GM12878 (cell line): ENCODE data around the gene GPER1. TPM values are rescaled to one million over a fixed set of nuclear protein-coding genes. Genes with fewer than 3 reads are reported as not detected.

Experiments
- ATAC-seq: fragments of 200-7000 bp; cut with Tn5 transposase; 3 replicates; pipeline ENCODE4 v1.9.1; 2020; ENCODE audit warnings: mild to moderate bottlenecking, moderate library complexity
- BruUV-seq: library from RNA; stranded (reverse); fragments of 400-500 nt; replicated peaks from 2 replicates; lab custom pipeline; 2021; lab: Mats Ljungman, UMichigan
- CTCF ChIA-PET: fragments of 300-600 bp; sonication (Branson Sonifier 250); formaldehyde crosslinking; extraction: SDS; loops from one replicate; lab custom pipeline; 2021; ENCODE audit warnings: inconsistent platforms; lab: Yijun Ruan, JAX
- POLR2A ChIA-PET: fragments of 350-600 bp; formaldehyde crosslinking; extraction: SDS; loops from one replicate; lab custom pipeline; 2021; ENCODE audit warnings: inconsistent platforms; lab: Charles Lee
- RAD21 ChIA-PET: fragments of 300-600 bp; sonication (Branson Sonifier 250); formaldehyde crosslinking; loops from one replicate; lab custom pipeline; 2023; ENCODE audit warnings: antibody characterized with exemption; ENCODE audit not compliant: unreplicated experiment; lab: Charles Lee
- SMC1A ChIA-PET: fragments of 300-600 bp; sonication (Branson Sonifier 250); formaldehyde crosslinking; loops from one replicate; lab custom pipeline; 2023; ENCODE audit not compliant: unreplicated experiment, uncharacterized antibody; lab: Charles Lee
- DNase-seq: peaks from one replicate; pipeline ENCODE4 v3.0.0-alpha.2; 2011; ENCODE audit warnings: low read depth, low spot score
- FAIRE-seq: peaks from 3 replicates; lab custom pipeline; 2011; peaks lifted over from hg19 to GRCh38; lab: Jason Lieb, UNC
- H2AFZ ChIP-seq: 2 replicates; pipeline ENCODE4 v1.6.0; 2011; ENCODE audit warnings: low read depth, low read length, control low read depth; ENCODE audit not compliant: control insufficient read depth
- H3K27ac ChIP-seq: 2 replicates; pipeline ENCODE4 v1.5.1; 2011; ENCODE audit warnings: control low read depth; ENCODE audit not compliant: control insufficient read depth, insufficient read depth
- H3K27me3 ChIP-seq, 2 experiments: replicated peaks in 1 of 2; 2 replicates each; pipeline versions ENCODE4 v1.6.0 to v1.6.1; 2011; ENCODE audit warnings: low read length in 1 of 2; ENCODE audit not compliant: control insufficient read depth in 2 of 2, insufficient read depth in 2 of 2
- H3K36me3 ChIP-seq, 2 experiments: 2 replicates each; pipeline ENCODE4 v1.5.1; 2011; ENCODE audit warnings: low read length in 1 of 2; ENCODE audit not compliant: control insufficient read depth in 2 of 2, insufficient read depth in 2 of 2
- H3K4me1 ChIP-seq: 2 replicates; pipeline ENCODE4 v1.6.1; 2011; ENCODE audit warnings: mild to moderate bottlenecking, low read length, moderate library complexity, mixed read lengths; ENCODE audit not compliant: control insufficient read depth, insufficient read depth
- H3K4me2 ChIP-seq: 2 replicates; pipeline ENCODE4 v1.6.0; 2011; ENCODE audit warnings: control low read depth; ENCODE audit not compliant: control insufficient read depth, insufficient read depth
- H3K4me3 ChIP-seq: fragments of 200-600 bp; sonication (generic); 2 replicates; pipeline ENCODE4 v1.5.1; 2016
- H3K79me2 ChIP-seq: 2 replicates; pipeline ENCODE4 v1.6.0; 2011; ENCODE audit warnings: low read length; ENCODE audit not compliant: control insufficient read depth, insufficient read depth
- H3K9ac ChIP-seq: 2 replicates; pipeline ENCODE4 v1.8.0; 2011; ENCODE audit warnings: low read length, control low read depth, mixed read lengths; ENCODE audit not compliant: control insufficient read depth, insufficient read depth
- H3K9me3 ChIP-seq: replicated peaks from 3 replicates; pipeline ENCODE4 v1.5.1; 2011; ENCODE audit warnings: mild to moderate bottlenecking, low read length; ENCODE audit not compliant: control insufficient read depth, insufficient read depth
- H4K20me1 ChIP-seq: 2 replicates; pipeline ENCODE4 v1.6.0; 2011; ENCODE audit not compliant: control insufficient read depth, insufficient read depth
- BCL11A ChIP-seq: IDR thresholded peaks from 2 replicates; pipeline ENCODE4 v1.6.1; 2011; ENCODE audit warnings: low read depth, low read length
- BRCA1 ChIP-seq: IDR thresholded peaks from 2 replicates; pipeline ENCODE4 v1.6.1; 2011; ENCODE audit warnings: low read depth, low read length, improper control_type of control experiment
- CREM ChIP-seq: IDR thresholded peaks from 2 replicates; pipeline ENCODE4 v1.6.1; 2014; ENCODE audit warnings: antibody characterized with exemption, low read depth
- EP300 ChIP-seq, 2 experiments: fragments of 150-350 bp in 1 of 2; IDR thresholded peaks; 2 replicates each; pipeline ENCODE4 v1.6.1; 2011 to 2012; ENCODE audit warnings: low read depth in 2 of 2, low read length in 2 of 2, borderline replicate concordance in 1 of 2, improper control_type of control experiment in 1 of 2, inconsistent platforms in 1 of 2; ENCODE audit not compliant: control insufficient read depth in 1 of 2
- KLF5 ChIP-seq: fragments of 450-650 bp; IDR thresholded peaks from 2 replicates; pipeline ENCODE4 v1.6.1; 2014; ENCODE audit warnings: mild to moderate bottlenecking; ENCODE audit not compliant: partially characterized antibody
- NR2C1 ChIP-seq: fragments of 450-650 bp; IDR thresholded peaks from 2 replicates; pipeline ENCODE4 v1.6.1; 2017; ENCODE audit warnings: antibody characterized with exemption, mild to moderate bottlenecking, moderate library complexity
- RAD51 ChIP-seq: fragments of 450-650 bp; IDR thresholded peaks from 2 replicates; pipeline ENCODE4 v1.6.1; 2016; ENCODE audit warnings: moderate library complexity, mild to moderate bottlenecking, inconsistent platforms
- ZBED1 ChIP-seq: IDR thresholded peaks from 2 replicates; pipeline ENCODE4 v1.6.1; 2016; ENCODE audit warnings: borderline replicate concordance
- ZNF384 ChIP-seq: IDR thresholded peaks from 2 replicates; pipeline ENCODE4 v1.6.1; 2012; ENCODE audit warnings: low read depth, mild to moderate bottlenecking, low read length, improper control_type of control experiment, borderline replicate concordance
- WGBS: methylation state at CpG from one replicate; pipeline ENCODE4 v1.1.6; 2016; ENCODE audit warnings: low lambda C conversion rate; ENCODE audit not compliant: insufficient replicate concordance, insufficient coverage; ENCODE audit errors: missing lambda C conversion rate; 5-methylcytosine and 5-hydroxymethylcytosine counted together
- in situ Hi-C: fragments of 300-500 bp; cut with MboI; formaldehyde crosslinking; loops from 9 replicates; pipeline ENCODE4 v1.14.3; 2018; ENCODE audit warnings: mixed read lengths
- intact Hi-C: fragments of 100-400 bp; cut with micrococcal nuclease; formaldehyde crosslinking; loops from one replicate; pipeline ENCODE4 v1.14.2; 2022; ENCODE audit not compliant: unreplicated experiment
- polyA plus RNA-seq, 11 experiments: library from polyadenylated mRNA; depleted of rRNA in 4 of 11; unstranded in 6 of 11; stranded (reverse) in 5 of 11; fragments of >200 nt; fragmentation: Nextera tagmentation in 4 of 11; fragmentation: Illumina TruSeq in 1 of 11; extraction: Ambion mirVana in 4 of 11; extraction: Trizol in 1 of 11; gene quantifications; 1 replicate in 1 of 11; 2 replicates in 10 of 11; pipeline versions ENCODE4 v1.2.1 to v1.2.3, GENCODE V29; 2011 to 2016; ENCODE audit warnings: inconsistent platforms in 2 of 11, missing spikeins in 2 of 11, low read depth in 1 of 11
- total RNA-seq, 4 experiments: library from RNA; depleted of rRNA in 3 of 4; stranded (reverse); fragments of >200 nt in 3 of 4; fragmentation: Illumina TruSeq in 1 of 4; extraction: Trizol in 1 of 4; gene quantifications; 2 replicates each; pipeline versions ENCODE4 v1.2.1 to v1.2.3, GENCODE V29; 2013 to 2021
- TF ChIP-seq, protein P1 (sequence below): fragments of 450-650 bp; IDR thresholded peaks from 2 replicates; pipeline ENCODE4 v1.6.1; 2017; ENCODE audit warnings: mild to moderate bottlenecking, moderate library complexity
- TF ChIP-seq, protein P2 (sequence below): IDR thresholded peaks from 2 replicates; pipeline ENCODE4 v1.6.1; 2011; ENCODE audit warnings: borderline replicate concordance, low read depth, mild to moderate bottlenecking, moderate library complexity, low read length; ENCODE audit not compliant: insufficient read depth, poor library complexity, severe bottlenecking
- TF ChIP-seq, protein P3 (sequence below): fragments of 450-650 bp; IDR thresholded peaks from 2 replicates; pipeline ENCODE4 v1.6.1; 2017; ENCODE audit warnings: low read depth, mild to moderate bottlenecking, moderate library complexity
- TF ChIP-seq, protein P4 (sequence below): IDR thresholded peaks from 2 replicates; pipeline ENCODE4 v1.6.1; 2011; ENCODE audit warnings: low read depth, mild to moderate bottlenecking, low read length, moderate library complexity, borderline replicate concordance; ENCODE audit errors: extremely low read depth
- TF ChIP-seq, protein P5 (sequence below): fragments of 450-650 bp; IDR thresholded peaks from 2 replicates; pipeline ENCODE4 v1.6.1; 2017; ENCODE audit warnings: mild to moderate bottlenecking, low read depth, inconsistent platforms; ENCODE audit not compliant: poor library complexity, severe bottlenecking

The GPER1 gene
- total and polyA plus RNA-seq, 10 of the 15 experiments (the other 5 are each of a cell fraction or from before 2014, with no cell fraction given) = 0.03 to 6.5 (median 2.6) TPM

DNA sequence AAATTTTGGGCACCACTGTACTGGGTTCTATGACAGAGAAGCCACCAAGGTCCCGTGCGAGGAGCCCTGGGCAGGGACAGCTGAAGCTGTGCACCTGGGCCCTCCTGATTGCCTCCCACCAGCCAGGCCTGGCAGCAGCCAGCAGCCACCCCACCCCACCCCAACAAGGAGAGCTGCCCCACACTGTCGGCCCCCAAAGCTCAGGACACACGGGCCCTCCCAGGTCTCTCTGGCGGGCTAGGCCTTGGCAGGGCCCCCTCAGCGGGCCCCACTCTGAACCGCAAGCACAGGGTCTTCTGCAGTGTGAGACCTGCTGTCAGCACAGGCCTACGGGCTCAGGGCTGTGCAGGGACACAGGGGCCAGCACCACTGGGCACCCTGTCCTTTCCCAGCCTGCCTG lies 38.1 kb upstream of the GPER1 start:
- intact Hi-C loops = no loop called here
- 63% methylated on average over 8 of the region's 8 CpGs for WGBS
- H4K20me1 ChIP-seq = no peaks in the 10 kb centered on the region
- TF ChIP-seq, protein P1, sequence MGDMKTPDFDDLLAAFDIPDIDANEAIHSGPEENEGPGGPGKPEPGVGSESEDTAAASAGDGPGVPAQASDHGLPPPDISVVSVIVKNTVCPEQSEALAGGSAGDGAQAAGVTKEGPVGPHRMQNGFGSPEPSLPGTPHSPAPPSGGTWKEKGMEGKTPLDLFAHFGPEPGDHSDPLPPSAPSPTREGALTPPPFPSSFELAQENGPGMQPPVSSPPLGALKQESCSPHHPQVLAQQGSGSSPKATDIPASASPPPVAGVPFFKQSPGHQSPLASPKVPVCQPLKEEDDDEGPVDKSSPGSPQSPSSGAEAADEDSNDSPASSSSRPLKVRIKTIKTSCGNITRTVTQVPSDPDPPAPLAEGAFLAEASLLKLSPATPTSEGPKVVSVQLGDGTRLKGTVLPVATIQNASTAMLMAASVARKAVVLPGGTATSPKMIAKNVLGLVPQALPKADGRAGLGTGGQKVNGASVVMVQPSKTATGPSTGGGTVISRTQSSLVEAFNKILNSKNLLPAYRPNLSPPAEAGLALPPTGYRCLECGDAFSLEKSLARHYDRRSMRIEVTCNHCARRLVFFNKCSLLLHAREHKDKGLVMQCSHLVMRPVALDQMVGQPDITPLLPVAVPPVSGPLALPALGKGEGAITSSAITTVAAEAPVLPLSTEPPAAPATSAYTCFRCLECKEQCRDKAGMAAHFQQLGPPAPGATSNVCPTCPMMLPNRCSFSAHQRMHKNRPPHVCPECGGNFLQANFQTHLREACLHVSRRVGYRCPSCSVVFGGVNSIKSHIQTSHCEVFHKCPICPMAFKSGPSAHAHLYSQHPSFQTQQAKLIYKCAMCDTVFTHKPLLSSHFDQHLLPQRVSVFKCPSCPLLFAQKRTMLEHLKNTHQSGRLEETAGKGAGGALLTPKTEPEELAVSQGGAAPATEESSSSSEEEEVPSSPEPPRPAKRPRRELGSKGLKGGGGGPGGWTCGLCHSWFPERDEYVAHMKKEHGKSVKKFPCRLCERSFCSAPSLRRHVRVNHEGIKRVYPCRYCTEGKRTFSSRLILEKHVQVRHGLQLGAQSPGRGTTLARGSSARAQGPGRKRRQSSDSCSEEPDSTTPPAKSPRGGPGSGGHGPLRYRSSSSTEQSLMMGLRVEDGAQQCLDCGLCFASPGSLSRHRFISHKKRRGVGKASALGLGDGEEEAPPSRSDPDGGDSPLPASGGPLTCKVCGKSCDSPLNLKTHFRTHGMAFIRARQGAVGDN = no peak
- TF ChIP-seq, protein P2, sequence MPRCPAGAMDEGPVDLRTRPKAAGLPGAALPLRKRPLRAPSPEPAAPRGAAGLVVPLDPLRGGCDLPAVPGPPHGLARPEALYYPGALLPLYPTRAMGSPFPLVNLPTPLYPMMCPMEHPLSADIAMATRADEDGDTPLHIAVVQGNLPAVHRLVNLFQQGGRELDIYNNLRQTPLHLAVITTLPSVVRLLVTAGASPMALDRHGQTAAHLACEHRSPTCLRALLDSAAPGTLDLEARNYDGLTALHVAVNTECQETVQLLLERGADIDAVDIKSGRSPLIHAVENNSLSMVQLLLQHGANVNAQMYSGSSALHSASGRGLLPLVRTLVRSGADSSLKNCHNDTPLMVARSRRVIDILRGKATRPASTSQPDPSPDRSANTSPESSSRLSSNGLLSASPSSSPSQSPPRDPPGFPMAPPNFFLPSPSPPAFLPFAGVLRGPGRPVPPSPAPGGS = no peak
- TF ChIP-seq, protein P3, sequence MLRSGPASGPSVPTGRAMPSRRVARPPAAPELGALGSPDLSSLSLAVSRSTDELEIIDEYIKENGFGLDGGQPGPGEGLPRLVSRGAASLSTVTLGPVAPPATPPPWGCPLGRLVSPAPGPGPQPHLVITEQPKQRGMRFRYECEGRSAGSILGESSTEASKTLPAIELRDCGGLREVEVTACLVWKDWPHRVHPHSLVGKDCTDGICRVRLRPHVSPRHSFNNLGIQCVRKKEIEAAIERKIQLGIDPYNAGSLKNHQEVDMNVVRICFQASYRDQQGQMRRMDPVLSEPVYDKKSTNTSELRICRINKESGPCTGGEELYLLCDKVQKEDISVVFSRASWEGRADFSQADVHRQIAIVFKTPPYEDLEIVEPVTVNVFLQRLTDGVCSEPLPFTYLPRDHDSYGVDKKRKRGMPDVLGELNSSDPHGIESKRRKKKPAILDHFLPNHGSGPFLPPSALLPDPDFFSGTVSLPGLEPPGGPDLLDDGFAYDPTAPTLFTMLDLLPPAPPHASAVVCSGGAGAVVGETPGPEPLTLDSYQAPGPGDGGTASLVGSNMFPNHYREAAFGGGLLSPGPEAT = no peak
- TF ChIP-seq BRCA1 (no peak), KLF5 (no peak), ZBED1 (no peak), BCL11A (no peak), ZNF384 (no peak), CREM (no peak), RAD51 (no peak), NR2C1 (no peak), EP300 (IDR thresholded peaks at IDR 0.05; ENCODE audit: borderline replicate concordance in 1 of 2, control insufficient read depth in 1 of 2, low read depth in 2 of 2, low read length in 2 of 2) (no peak)
- TF ChIP-seq, protein P4, sequence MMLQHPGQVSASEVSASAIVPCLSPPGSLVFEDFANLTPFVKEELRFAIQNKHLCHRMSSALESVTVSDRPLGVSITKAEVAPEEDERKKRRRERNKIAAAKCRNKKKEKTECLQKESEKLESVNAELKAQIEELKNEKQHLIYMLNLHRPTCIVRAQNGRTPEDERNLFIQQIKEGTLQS = no peak
- TF ChIP-seq, protein P5, sequence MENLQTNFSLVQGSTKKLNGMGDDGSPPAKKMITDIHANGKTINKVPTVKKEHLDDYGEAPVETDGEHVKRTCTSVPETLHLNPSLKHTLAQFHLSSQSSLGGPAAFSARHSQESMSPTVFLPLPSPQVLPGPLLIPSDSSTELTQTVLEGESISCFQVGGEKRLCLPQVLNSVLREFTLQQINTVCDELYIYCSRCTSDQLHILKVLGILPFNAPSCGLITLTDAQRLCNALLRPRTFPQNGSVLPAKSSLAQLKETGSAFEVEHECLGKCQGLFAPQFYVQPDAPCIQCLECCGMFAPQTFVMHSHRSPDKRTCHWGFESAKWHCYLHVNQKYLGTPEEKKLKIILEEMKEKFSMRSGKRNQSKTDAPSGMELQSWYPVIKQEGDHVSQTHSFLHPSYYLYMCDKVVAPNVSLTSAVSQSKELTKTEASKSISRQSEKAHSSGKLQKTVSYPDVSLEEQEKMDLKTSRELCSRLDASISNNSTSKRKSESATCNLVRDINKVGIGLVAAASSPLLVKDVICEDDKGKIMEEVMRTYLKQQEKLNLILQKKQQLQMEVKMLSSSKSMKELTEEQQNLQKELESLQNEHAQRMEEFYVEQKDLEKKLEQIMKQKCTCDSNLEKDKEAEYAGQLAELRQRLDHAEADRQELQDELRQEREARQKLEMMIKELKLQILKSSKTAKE = no peak

More for the DNA sequence above, 38.1 kb upstream of the GPER1 start:
- Histone ChIP-seq H3K27me3 (no peaks in the 10 kb centered on the region), H3K9me3 (no peaks in the 10 kb centered on the region), H3K79me2 (no peaks in the 10 kb centered on the region), H3K27ac (no peak overlapping the region), H3K36me3 (no peaks in the 10 kb centered on the region; a peak in 1 of 4 replicates), H3K4me2 (no peak overlapping the region), H2AFZ (no peak overlapping the region), H3K9ac (no peak overlapping the region), H3K4me3 (no peak overlapping the region), H3K4me1 (peaks cover 8% of the 10 kb centered on the region; the same call in 1 of the 2 replicates)
- no TSS peak for BruUV-seq
- ChIA-PET CTCF (no interaction called here), SMC1A (no interaction called here), POLR2A (interaction anchor here (0.9 kb wide), 1 partner anchor 25 kb away, joined by 3 read pairs; no protein-coding TSS in a partner anchor), RAD21 (no interaction called here)
- ATAC-seq (no peak), DNase-seq (no peak), FAIRE-seq (no peak)
- in situ Hi-C loops = no loop called here
